Subcutaneous adipose tissue (tissue), 4 donors: ENCODE data around the gene ATXN1. TPM values are rescaled to one million over a fixed set of nuclear protein-coding genes. Genes with fewer than 3 reads are reported as not detected.

Source experiments
- total RNA-seq, 4 donors: library from RNA; depleted of rRNA; stranded (reverse); fragments of >200 nt; gene quantifications; one replicate each; pipeline ENCODE4 v1.1.0, GENCODE V29; 2016
- TF ChIP-seq, protein P1 (sequence below): fragments of 450-650 bp; IDR thresholded peaks from one replicate; pipeline ENCODE4 v1.5.1; 2016; ENCODE audit warnings: low read depth, mild to moderate bottlenecking, control low read depth, antibody characterized with exemption, moderate library complexity

ATXN1 gene
- total RNA-seq, 4 donors from 2014 or later = 27.1 to 35.6 (median 35.1) TPM

GRCh38 chr6:16547587-16547986 lies 213.7 kb downstream of the ATXN1 start:
- TF ChIP-seq, protein P1, sequence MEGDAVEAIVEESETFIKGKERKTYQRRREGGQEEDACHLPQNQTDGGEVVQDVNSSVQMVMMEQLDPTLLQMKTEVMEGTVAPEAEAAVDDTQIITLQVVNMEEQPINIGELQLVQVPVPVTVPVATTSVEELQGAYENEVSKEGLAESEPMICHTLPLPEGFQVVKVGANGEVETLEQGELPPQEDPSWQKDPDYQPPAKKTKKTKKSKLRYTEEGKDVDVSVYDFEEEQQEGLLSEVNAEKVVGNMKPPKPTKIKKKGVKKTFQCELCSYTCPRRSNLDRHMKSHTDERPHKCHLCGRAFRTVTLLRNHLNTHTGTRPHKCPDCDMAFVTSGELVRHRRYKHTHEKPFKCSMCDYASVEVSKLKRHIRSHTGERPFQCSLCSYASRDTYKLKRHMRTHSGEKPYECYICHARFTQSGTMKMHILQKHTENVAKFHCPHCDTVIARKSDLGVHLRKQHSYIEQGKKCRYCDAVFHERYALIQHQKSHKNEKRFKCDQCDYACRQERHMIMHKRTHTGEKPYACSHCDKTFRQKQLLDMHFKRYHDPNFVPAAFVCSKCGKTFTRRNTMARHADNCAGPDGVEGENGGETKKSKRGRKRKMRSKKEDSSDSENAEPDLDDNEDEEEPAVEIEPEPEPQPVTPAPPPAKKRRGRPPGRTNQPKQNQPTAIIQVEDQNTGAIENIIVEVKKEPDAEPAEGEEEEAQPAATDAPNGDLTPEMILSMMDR = no peak

- TF ChIP-seq, protein P1 = no peak
Observed at GRCh38 chr6:16546861-16547260, 214.4 kb downstream of the ATXN1 start.

DNA sequence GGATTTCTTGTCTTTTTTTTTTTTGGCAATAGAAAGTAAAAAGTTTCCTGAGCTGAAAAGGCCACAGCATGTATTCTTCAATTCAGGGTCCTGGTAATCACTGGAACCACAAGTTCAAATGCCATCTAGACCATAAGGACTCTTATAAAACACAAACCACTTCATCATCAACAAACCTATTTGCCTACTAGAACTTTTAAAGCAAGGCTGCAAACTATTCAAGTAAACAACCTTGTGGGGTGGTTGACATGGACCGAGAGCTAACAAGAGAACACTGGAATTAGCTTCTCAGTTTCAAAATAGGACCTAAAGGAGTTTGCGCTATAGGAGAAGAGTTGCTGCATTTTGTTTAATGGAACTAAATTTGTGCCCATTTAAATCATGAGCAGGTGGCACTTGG lies 215.9 kb downstream of the ATXN1 start:
- TF ChIP-seq, protein P1 = no peak

DNA sequence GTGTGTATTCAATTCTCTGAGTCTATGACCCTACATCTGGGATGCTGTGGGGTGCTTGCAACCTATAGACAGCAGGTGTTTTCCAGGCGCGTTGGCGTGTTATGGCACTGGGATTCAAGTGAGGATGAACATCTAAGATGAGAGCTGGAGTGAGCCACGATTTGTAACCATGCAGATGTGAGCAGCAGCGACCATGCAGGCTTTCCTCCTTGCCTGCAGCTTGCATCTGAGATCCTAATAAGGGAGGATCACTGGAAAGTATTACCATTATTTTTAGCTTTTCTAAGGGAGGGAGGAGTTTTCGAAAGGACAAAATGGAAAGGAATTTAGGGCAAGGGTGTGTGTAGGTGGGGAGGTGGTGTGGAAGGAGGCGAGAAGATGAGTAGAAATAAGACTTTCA lies 216.7 kb downstream of the ATXN1 start:
- TF ChIP-seq, protein P1 = no peak

GRCh38 chr6:16544006-16544405 lies 217.3 kb downstream of the ATXN1 start:
- TF ChIP-seq, protein P1 = no peak

- TF ChIP-seq, protein P1 = no peak
Observed at GRCh38 chr6:16543521-16543920, 217.7 kb downstream of the ATXN1 start.

- TF ChIP-seq, protein P1 = no peak
Observed at GRCh38 chr6:16542070-16542469, 219.2 kb downstream of the ATXN1 start.
